Kidney (tissue), 14 donors: ENCODE measurements around the gene SLC22A31. TPM values are rescaled to one million over a fixed set of nuclear protein-coding genes. Genes with fewer than 3 reads are reported as not detected.

Source experiments
- DNase-seq, 5 donors: peaks; one replicate each; pipeline ENCODE4 v3.0.0-alpha.2; 2013 to 2020
- FAIRE-seq: peaks from 2 replicates; lab custom pipeline; 2012; peaks lifted over from hg19 to GRCh38; lab: Jason Lieb, UNC
- H3K27ac ChIP-seq, 2 donors: one replicate each; pipeline ENCODE4 v1.7.0; 2013; ENCODE audit warnings: low read depth in 2 of 2, low read length in 2 of 2, inconsistent platforms in 1 of 2
- H3K27me3 ChIP-seq: one replicate; pipeline ENCODE4 v1.7.1; 2013; ENCODE audit warnings: low read length, inconsistent platforms; ENCODE audit not compliant: control insufficient read depth, insufficient read depth
- H3K36me3 ChIP-seq, 3 donors: one replicate each; pipeline versions ENCODE4 v1.7.0 to v1.7.1; 2013; ENCODE audit warnings: low read length in 3 of 3, control low read depth in 1 of 3, inconsistent platforms in 1 of 3; ENCODE audit not compliant: insufficient read depth in 3 of 3, control insufficient read depth in 2 of 3
- H3K4me1 ChIP-seq, 3 donors: one replicate each; pipeline versions ENCODE4 v1.7.0 to v1.7.1; 2013; ENCODE audit warnings: low read length in 3 of 3, inconsistent platforms in 1 of 3, low read depth in 1 of 3; ENCODE audit not compliant: control insufficient read depth in 2 of 3, insufficient read depth in 2 of 3
- H3K4me3 ChIP-seq, 3 donors: one replicate each; pipeline versions ENCODE4 v1.7.0 to v1.8.1; 2013; ENCODE audit warnings: low read length in 3 of 3, control low read depth in 1 of 3, inconsistent platforms in 1 of 3
- H3K9ac ChIP-seq, 3 donors: one replicate each; pipeline versions ENCODE4 v1.7.0 to v1.7.1; 2013; ENCODE audit warnings: low read length in 3 of 3, control low read depth in 1 of 3, inconsistent platforms in 1 of 3
- H3K9me3 ChIP-seq, 3 donors: one replicate each; pipeline versions ENCODE4 v1.7.0 to v1.7.1; 2013; ENCODE audit warnings: low read length in 3 of 3, control low read depth in 1 of 3, inconsistent platforms in 1 of 3; ENCODE audit not compliant: control insufficient read depth in 2 of 3, insufficient read depth in 1 of 3
- intact Hi-C: fragments of 100-400 bp; cut with DNase I; formaldehyde crosslinking; loops from one replicate; pipeline ENCODE4 v1.11.1; 2022
- polyA plus RNA-seq: library from polyadenylated mRNA; stranded (reverse); fragments of 350-450 nt; fragmentation: Illumina TruSeq; extraction: RNeasy Lipid Tissue Mini Kit (QIAGEN cat#74804); gene quantifications from one replicate; pipeline ENCODE4 v1.2.3, GENCODE V29; 2014; ENCODE audit warnings: low read depth, low replicate concordance; ENCODE audit not compliant: insufficient read depth
- total RNA-seq: library from RNA; stranded (reverse); fragmentation: NEBNext Ultra II Directional; extraction: Animal tissue kit (Norgen Biotek cat#: 25700); gene quantifications from one replicate; pipeline ENCODE4 v1.2.1, GENCODE V29; 2021
- TF ChIP-seq, protein P1 (sequence below): IDR thresholded peaks from 3 replicates; pipeline ENCODE4 v1.5.1; 2012; ENCODE audit warnings: mild to moderate bottlenecking, moderate library complexity, borderline replicate concordance; ENCODE audit not compliant: insufficient read depth; ENCODE audit errors: extremely low read depth
- donor health status: control.
- donor health status: control.
- donor health status: control.
- donor health status: control.
- donor health status: control.
- donor health status: DM: yes; HTN: yes; CAD: no.
- donor health status: Normal renal cell carcinoma (clear cell type).

The SLC22A31 gene
- total and polyA plus RNA-seq, 2 donors from 2014 or later, result 0.47 to 1.8 TPM

DNA sequence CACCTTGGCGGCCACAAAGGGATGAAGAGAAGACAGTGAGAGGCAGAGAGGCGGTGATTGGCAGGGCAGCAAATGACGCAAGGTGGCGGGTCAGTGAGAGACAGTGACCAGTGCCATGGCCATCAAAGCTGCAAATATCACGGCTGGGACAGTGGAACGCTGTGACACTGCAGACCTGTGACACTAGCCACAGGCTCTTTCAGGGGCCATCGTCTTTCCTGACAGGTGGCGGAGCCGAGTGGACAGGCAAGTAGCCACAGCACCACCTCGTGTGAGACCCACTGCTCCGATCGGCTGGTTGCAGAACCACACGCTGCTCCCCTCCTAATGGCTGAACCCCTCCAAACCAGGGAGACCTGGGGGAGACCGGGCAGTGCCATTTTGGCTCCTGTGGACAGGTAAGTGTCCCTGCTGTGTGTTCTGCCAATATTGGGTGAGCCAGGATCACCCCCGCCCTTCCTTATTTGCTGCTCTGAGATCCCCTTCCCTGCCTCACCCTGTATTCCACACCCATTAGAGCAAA is 9.2 kb upstream of the SLC22A31 start:
- TF ChIP-seq, protein P1, sequence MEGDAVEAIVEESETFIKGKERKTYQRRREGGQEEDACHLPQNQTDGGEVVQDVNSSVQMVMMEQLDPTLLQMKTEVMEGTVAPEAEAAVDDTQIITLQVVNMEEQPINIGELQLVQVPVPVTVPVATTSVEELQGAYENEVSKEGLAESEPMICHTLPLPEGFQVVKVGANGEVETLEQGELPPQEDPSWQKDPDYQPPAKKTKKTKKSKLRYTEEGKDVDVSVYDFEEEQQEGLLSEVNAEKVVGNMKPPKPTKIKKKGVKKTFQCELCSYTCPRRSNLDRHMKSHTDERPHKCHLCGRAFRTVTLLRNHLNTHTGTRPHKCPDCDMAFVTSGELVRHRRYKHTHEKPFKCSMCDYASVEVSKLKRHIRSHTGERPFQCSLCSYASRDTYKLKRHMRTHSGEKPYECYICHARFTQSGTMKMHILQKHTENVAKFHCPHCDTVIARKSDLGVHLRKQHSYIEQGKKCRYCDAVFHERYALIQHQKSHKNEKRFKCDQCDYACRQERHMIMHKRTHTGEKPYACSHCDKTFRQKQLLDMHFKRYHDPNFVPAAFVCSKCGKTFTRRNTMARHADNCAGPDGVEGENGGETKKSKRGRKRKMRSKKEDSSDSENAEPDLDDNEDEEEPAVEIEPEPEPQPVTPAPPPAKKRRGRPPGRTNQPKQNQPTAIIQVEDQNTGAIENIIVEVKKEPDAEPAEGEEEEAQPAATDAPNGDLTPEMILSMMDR, result no peak
- intact Hi-C loops, result no loop called here
- H3K4me1 ChIP-seq, result no peaks in the 10 kb centered on the region
- H3K27me3 ChIP-seq, result no peaks in the 10 kb centered on the region
- H3K27ac ChIP-seq, result no peak overlapping the region
- H3K9me3 ChIP-seq, result no peaks in the 10 kb centered on the region
- no peak for FAIRE-seq
- H3K4me3 ChIP-seq, result no peak overlapping the region
- DNase-seq, result peak in 1 of 5 donors; percentile 54
- H3K9ac ChIP-seq, result no peak overlapping the region
- no peaks in the 10 kb centered on the region for H3K36me3 ChIP-seq

DNA sequence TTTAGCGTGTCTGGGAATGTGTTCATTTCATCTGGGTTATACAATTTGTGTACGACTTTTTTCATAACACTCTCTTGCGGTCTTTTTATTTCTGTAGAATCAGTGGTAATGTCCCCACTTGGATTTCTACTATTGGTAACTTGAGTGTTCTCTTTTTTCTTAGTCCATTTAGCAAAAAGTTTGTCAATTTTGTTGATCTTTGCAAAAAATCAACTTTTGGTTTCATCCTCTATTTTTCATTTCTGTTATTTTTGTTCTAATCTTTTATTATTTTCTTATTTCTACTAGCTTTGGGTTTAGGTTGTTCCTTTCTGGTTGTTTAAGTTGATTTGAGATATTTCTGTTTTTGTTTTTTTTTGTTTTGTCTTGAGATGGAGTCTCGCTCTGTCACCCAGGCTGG is 7.7 kb upstream of the SLC22A31 start:
- DNase-seq (no peak), FAIRE-seq (no peak)
- intact Hi-C loops, result no loop called here
- H3K27me3 ChIP-seq, result peaks cover 7% of the 10 kb centered on the region
- H3K9me3 ChIP-seq, result no peaks in the 10 kb centered on the region
- H3K4me1 ChIP-seq, result no peaks in the 10 kb centered on the region
- no peak overlapping the region for H3K27ac ChIP-seq
- TF ChIP-seq, protein P1, result no peak
- H3K9ac ChIP-seq, result no peak overlapping the region
- H3K4me3 ChIP-seq, result no peak overlapping the region
- no peaks in the 10 kb centered on the region for H3K36me3 ChIP-seq

DNA sequence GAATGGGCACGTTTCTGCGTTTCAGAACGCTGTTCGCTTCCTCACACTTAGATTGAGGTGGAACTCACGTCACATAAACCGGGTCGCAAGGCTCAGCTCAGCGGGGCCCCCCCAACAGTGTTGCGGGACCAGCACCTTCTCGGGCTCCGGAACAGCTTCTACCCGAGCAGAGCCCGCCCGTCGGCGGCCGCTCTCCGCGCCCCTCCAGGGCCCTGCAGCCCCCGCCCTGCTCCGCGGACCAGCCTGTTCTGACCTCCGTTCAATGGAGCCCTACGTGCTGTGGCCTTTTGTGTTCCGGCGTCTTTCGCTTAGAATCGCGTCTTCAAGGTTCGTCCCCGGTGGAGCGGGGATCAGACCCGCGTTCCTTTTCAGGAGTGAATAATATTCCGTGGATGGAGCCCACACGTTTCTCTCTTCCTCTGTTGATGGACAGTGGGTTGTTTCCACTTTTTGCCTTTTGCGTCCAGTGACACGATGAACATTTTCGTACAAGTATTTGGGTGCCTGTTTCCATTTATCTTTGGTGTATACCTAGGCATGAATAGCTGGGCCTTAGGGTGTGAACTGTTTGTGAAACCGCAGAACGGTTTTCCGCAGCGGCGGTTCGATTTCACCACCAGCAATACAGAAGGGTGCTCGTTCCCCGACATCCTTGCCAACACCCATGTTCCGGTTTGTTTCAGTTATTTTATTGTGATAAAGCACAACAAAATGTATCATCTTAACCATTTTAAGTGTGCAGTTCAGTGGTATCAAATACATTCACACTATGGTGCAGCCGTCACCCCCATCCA is 2.3 kb upstream of the SLC22A31 start:
- Histone ChIP-seq H3K27me3 (peaks cover 17% of the 10 kb centered on the region), H3K4me1 (peaks cover 0 to 2% (median 0%) of the 10 kb centered on the region in 3 donors), H3K27ac (no peak overlapping the region), H3K9ac (no peak overlapping the region), H3K4me3 (peak overlapping the region in 2 of 3 donors; percentile 45 to 49), H3K9me3 (no peaks in the 10 kb centered on the region), H3K36me3 (no peaks in the 10 kb centered on the region)
- TF ChIP-seq, protein P1, result no peak
- intact Hi-C loops, result no loop called here
- FAIRE-seq (no peak), DNase-seq (peak in 1 of 5 donors; percentile 58)
